ENCODE measurements around the gene GNL2.

DNA sequence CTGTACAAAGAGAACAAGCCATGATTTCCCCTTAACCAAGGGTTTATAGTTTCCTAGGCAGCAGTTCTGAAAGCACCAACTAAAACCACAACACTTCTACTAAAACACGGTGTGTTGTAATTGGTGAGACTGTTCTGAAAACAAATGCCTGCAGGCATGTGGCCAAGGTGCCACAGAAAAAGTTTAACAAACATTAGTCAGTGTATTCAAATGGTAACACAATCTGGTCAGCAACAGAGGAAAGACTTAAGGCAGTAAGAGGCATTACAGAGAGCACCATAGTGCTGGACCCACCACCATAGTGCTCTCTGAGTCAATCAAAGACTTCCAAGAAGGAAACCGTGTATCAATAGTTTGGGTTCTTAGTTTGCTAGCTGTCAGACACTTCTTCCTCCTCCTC lies 58.4 kb downstream of the GNL2 start:
- no peak for TF ChIP-seq EZH2 (IDR thresholded peaks at IDR 0.05; ENCODE audit: low read length)
- TF ChIP-seq, protein P1, sequence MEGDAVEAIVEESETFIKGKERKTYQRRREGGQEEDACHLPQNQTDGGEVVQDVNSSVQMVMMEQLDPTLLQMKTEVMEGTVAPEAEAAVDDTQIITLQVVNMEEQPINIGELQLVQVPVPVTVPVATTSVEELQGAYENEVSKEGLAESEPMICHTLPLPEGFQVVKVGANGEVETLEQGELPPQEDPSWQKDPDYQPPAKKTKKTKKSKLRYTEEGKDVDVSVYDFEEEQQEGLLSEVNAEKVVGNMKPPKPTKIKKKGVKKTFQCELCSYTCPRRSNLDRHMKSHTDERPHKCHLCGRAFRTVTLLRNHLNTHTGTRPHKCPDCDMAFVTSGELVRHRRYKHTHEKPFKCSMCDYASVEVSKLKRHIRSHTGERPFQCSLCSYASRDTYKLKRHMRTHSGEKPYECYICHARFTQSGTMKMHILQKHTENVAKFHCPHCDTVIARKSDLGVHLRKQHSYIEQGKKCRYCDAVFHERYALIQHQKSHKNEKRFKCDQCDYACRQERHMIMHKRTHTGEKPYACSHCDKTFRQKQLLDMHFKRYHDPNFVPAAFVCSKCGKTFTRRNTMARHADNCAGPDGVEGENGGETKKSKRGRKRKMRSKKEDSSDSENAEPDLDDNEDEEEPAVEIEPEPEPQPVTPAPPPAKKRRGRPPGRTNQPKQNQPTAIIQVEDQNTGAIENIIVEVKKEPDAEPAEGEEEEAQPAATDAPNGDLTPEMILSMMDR (optimal IDR thresholded peaks at IDR 0.05 in 1 of 3, IDR thresholded peaks at IDR 0.05 in 1 of 3, conservative IDR thresholded peaks at IDR 0.05 in 1 of 3; ENCODE audit: extremely low read depth in 1 of 3, insufficient read depth in 2 of 3, low read length in 3 of 3) = no peak
